OCI-LY3 (cell line): Measurements from ENCODE around the gene HOPX.
"Not testable (repeated sequence)": the region's sequence is repeated elsewhere in the genome, so short reads cannot be mapped to it uniquely, and the experiment has no call there.

Source experiments
- H2AFZ ChIP-seq: fragments of 200-600, 300-600 bp; shearing (Covaris generic); 2 replicates; pipeline ENCODE4 v1.6.0; 2014; ENCODE audit warnings: antibody characterized with exemption, low read depth, low read length
- H3K27ac ChIP-seq: fragments of 200-600, 300-600 bp; sonication (generic); 2 replicates; pipeline ENCODE4 v1.5.1; 2014; ENCODE audit warnings: mild to moderate bottlenecking, low read length, moderate library complexity, mixed read lengths
- H3K27me3 ChIP-seq: fragments of 200-600, 300-600 bp; sonication (generic); 2 replicates; pipeline ENCODE4 v1.6.1; 2014; ENCODE audit warnings: low read depth, low read length, mixed read lengths
- H3K36me3 ChIP-seq: fragments of 200-600, 300-600 bp; sonication (generic); replicated peaks from 2 replicates; pipeline ENCODE3; 2014; ENCODE audit warnings: low read depth, low read length, mixed read lengths
- H3K4me1 ChIP-seq: fragments of 300-600, 200-600 bp; sonication (generic); 2 replicates; pipeline ENCODE4 v1.6.1; 2014; ENCODE audit warnings: low read length, mixed read lengths
- H3K4me2 ChIP-seq: fragments of 200-600, 300-600 bp; sonication (generic); 2 replicates; pipeline ENCODE4 v1.6.1; 2014; ENCODE audit warnings: low read length, mixed read lengths
- H3K4me3 ChIP-seq: fragments of 300-600, 200-600 bp; sonication (generic); 2 replicates; pipeline ENCODE4 v1.5.1; 2014; ENCODE audit warnings: antibody characterized with exemption, mild to moderate bottlenecking, low read length, moderate library complexity
- H3K79me2 ChIP-seq: fragments of 300-600, 200-600 bp; shearing (Covaris generic); 2 replicates; pipeline ENCODE4 v1.6.1; 2014; ENCODE audit warnings: mild to moderate bottlenecking, low read length, mixed read lengths
- H3K9ac ChIP-seq: fragments of 300-600, 200-600 bp; shearing (Covaris generic); 2 replicates; pipeline ENCODE4 v1.6.0; 2014; ENCODE audit warnings: mild to moderate bottlenecking, low read length, moderate library complexity
- H3K9me3 ChIP-seq: fragments of 200-600, 300-600 bp; shearing (Covaris generic); 2 replicates; pipeline ENCODE4 v1.6.1; 2014; ENCODE audit warnings: low read length, mixed read lengths; ENCODE audit not compliant: insufficient read depth
- H4K20me1 ChIP-seq: fragments of 200-600, 300-600 bp; sonication (generic); 2 replicates; pipeline ENCODE4 v1.6.1; 2016; ENCODE audit warnings: low read length, mixed read lengths; ENCODE audit not compliant: insufficient read depth
- CTCF ChIP-seq: fragments of 200-600, 300-600 bp; sonication (generic); IDR thresholded peaks from 2 replicates; pipeline ENCODE4 v1.5.1; 2014; ENCODE audit warnings: antibody characterized with exemption, low read length, low read depth
- EZH2phosphoT487 ChIP-seq: fragments of 200-600 bp; shearing (Covaris generic); IDR thresholded peaks from 2 replicates; pipeline ENCODE4 v1.6.1; 2018; ENCODE audit warnings: antibody characterized with exemption, mixed run types, low read depth

The HOPX gene

GRCh38 chr4:56701161-56701480 is 20.0 kb upstream of the HOPX start:
- Histone ChIP-seq H3K36me3 (no peaks in the 10 kb centered on the region), H3K27me3 (peaks cover 18% of the 10 kb centered on the region; the same call in 1 of the 2 replicates), H3K27ac (no peak overlapping the region), H3K4me1 (no peaks in the 10 kb centered on the region), H3K4me3 (no peak overlapping the region), H3K9me3 (no peaks in the 10 kb centered on the region), H3K79me2 (no peaks in the 10 kb centered on the region), H3K4me2 (no peak overlapping the region), H3K9ac (no peak overlapping the region), H4K20me1 (no peaks in the 10 kb centered on the region), H2AFZ (no peak overlapping the region)
- no peak for TF ChIP-seq CTCF
- no peak for TF ChIP-seq EZH2phosphoT487

GRCh38 chr4:56699537-56700105 is 18.5 kb upstream of the HOPX start:
- Histone ChIP-seq H3K27ac (no peak overlapping the region), H3K9me3 (no peaks in the 10 kb centered on the region), H3K4me1 (no peaks in the 10 kb centered on the region), H3K4me2 (no peak overlapping the region), H4K20me1 (no peaks in the 10 kb centered on the region), H2AFZ (no peak overlapping the region), H3K79me2 (no peaks in the 10 kb centered on the region), H3K9ac (no peak overlapping the region), H3K27me3 (peaks cover 18% of the 10 kb centered on the region; the same call in 1 of the 2 replicates), H3K4me3 (no peak overlapping the region), H3K36me3 (no peaks in the 10 kb centered on the region)
- TF ChIP-seq EZH2phosphoT487, result no peak
- TF ChIP-seq CTCF, result no peak

- H3K4me2 ChIP-seq, result no peak overlapping the region
- no peaks in the 10 kb centered on the region for H4K20me1 ChIP-seq
- no peak overlapping the region for H3K4me3 ChIP-seq
- H2AFZ ChIP-seq, result no peak overlapping the region
- no peaks in the 10 kb centered on the region for H3K79me2 ChIP-seq
- no peaks in the 10 kb centered on the region for H3K4me1 ChIP-seq
- no peak overlapping the region for H3K27ac ChIP-seq
- no peak overlapping the region for H3K9ac ChIP-seq
- H3K9me3 ChIP-seq, result no peaks in the 10 kb centered on the region
- peaks cover 18% of the 10 kb centered on the region; the same call in 1 of the 2 replicates for H3K27me3 ChIP-seq
- H3K36me3 ChIP-seq, result no peaks in the 10 kb centered on the region
- TF ChIP-seq EZH2phosphoT487 (no peak), CTCF (no peak)
Measured at GRCh38 chr4:56698329-56698728, 17.2 kb upstream of the HOPX start.

- Histone ChIP-seq H4K20me1 (no peaks in the 10 kb centered on the region), H3K36me3 (no peaks in the 10 kb centered on the region), H3K4me3 (no peak overlapping the region), H3K27ac (no peak overlapping the region), H3K4me2 (no peak overlapping the region), H2AFZ (no peak overlapping the region), H3K27me3 (peaks cover 18% of the 10 kb centered on the region; the same call in 1 of the 2 replicates), H3K9ac (no peak overlapping the region), H3K4me1 (no peaks in the 10 kb centered on the region), H3K9me3 (no peaks in the 10 kb centered on the region), H3K79me2 (no peaks in the 10 kb centered on the region)
- no peak for TF ChIP-seq CTCF
- no peak for TF ChIP-seq EZH2phosphoT487
Measured at GRCh38 chr4:56696056-56696455, 15.0 kb upstream of the HOPX start.

GRCh38 chr4:56693476-56693875 is 12.4 kb upstream of the HOPX start:
- H3K79me2 ChIP-seq, H4K20me1 ChIP-seq, H2AFZ ChIP-seq, H3K4me1 ChIP-seq, H3K36me3 ChIP-seq, H3K4me3 ChIP-seq, H3K9ac ChIP-seq, H3K27ac ChIP-seq, H3K9me3 ChIP-seq, H3K4me2 ChIP-seq: not testable (repeated sequence)
- H3K27me3 ChIP-seq, result 0 out of 2 replicates have a peak, but pooled peaks cover 11% of the 10 kb centered on the region
